ENCODE results near the gene SNX30.
"Not testable (repeated sequence)": the region's sequence is repeated elsewhere in the genome, so short reads cannot be mapped to it uniquely, and the experiment has no call there.

The SNX30 gene

GRCh38 chr9:112719241-112719691, 31.3 kb upstream of the SNX30 start:
- H3K4me3 ChIP-seq (replicated peaks in 1 of 2; ENCODE audit: low read depth in 2 of 2, low read length in 2 of 2), result no peak overlapping the region
- DNase-seq (ENCODE audit: low read depth in 2 of 2), result peak; percentile 22 to 65
- no peak for TF ChIP-seq CTCF (IDR thresholded peaks at IDR 0.05; ENCODE audit: low read depth, low read length)

GRCh38 chr9:112719696-112720095, 30.9 kb upstream of the SNX30 start:
- peak; percentile 22 to 24 for DNase-seq (ENCODE audit: low read depth in 2 of 2)
- TF ChIP-seq CTCF (IDR thresholded peaks at IDR 0.05; ENCODE audit: low read depth, low read length), result no peak
- no peak overlapping the region for H3K4me3 ChIP-seq (replicated peaks in 1 of 2; ENCODE audit: low read depth in 2 of 2, low read length in 2 of 2)

GRCh38 chr9:112720113-112720780, 30.3 kb upstream of the SNX30 start:
- no peak for DNase-seq (ENCODE audit: low read depth in 2 of 2)
- H3K4me3 ChIP-seq (replicated peaks in 1 of 2; ENCODE audit: low read depth in 2 of 2, low read length in 2 of 2), result no peak overlapping the region
- TF ChIP-seq CTCF (IDR thresholded peaks at IDR 0.05; ENCODE audit: low read depth, low read length), result no peak

- DNase-seq (ENCODE audit: low read depth in 2 of 2); H3K4me3 ChIP-seq (replicated peaks in 1 of 2; ENCODE audit: low read depth in 2 of 2, low read length in 2 of 2): not testable (repeated sequence)
Observed at GRCh38 chr9:112722749-112723148, 27.8 kb upstream of the SNX30 start.

- TF ChIP-seq CTCF (IDR thresholded peaks at IDR 0.05; ENCODE audit: low read depth, low read length), result no peak
- H3K4me3 ChIP-seq (replicated peaks in 1 of 2; ENCODE audit: low read depth in 2 of 2, low read length in 2 of 2), result no peak overlapping the region
- DNase-seq (ENCODE audit: low read depth in 2 of 2), result no peak
Observed at GRCh38 chr9:112725961-112726360, 24.6 kb upstream of the SNX30 start.

- no peak for DNase-seq (ENCODE audit: low read depth in 2 of 2)
- no peak for TF ChIP-seq CTCF (IDR thresholded peaks at IDR 0.05; ENCODE audit: low read depth, low read length)
- H3K4me3 ChIP-seq (replicated peaks in 1 of 2; ENCODE audit: low read depth in 2 of 2, low read length in 2 of 2), result no peak overlapping the region
Observed at GRCh38 chr9:112726428-112726827, 24.1 kb upstream of the SNX30 start.

- no peak for DNase-seq (ENCODE audit: low read depth in 2 of 2)
- TF ChIP-seq CTCF (IDR thresholded peaks at IDR 0.05; ENCODE audit: low read depth, low read length), result no peak
- H3K4me3 ChIP-seq (replicated peaks in 1 of 2; ENCODE audit: low read depth in 2 of 2, low read length in 2 of 2), result no peak overlapping the region
Observed at GRCh38 chr9:112728401-112728800, 22.2 kb upstream of the SNX30 start.
